ENCODE results near the gene POLN.

POLN gene

DNA sequence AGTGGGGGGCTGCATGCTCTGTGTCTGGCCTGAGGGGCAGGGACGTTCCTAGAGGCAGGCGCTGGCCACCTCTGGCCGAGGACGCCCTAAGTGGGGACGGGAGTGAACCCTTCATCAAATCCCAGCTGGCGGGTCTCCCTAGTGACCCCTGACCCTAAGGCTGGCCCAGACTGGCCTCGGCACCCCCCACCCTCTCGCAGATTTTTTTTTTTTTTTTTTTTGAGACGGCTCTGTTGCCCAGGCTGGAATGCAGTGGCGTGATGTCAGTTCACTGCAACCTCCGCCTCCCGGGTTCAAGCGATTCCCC lies 21.0 kb upstream of the POLN start:
- TF ChIP-seq POLR2A (IDR thresholded peaks at IDR 0.05; ENCODE audit: low read depth, low read length): no peak
- no peak for FAIRE-seq
- no peak for DNase-seq (ENCODE audit: insufficient read length, low spot score)

DNA sequence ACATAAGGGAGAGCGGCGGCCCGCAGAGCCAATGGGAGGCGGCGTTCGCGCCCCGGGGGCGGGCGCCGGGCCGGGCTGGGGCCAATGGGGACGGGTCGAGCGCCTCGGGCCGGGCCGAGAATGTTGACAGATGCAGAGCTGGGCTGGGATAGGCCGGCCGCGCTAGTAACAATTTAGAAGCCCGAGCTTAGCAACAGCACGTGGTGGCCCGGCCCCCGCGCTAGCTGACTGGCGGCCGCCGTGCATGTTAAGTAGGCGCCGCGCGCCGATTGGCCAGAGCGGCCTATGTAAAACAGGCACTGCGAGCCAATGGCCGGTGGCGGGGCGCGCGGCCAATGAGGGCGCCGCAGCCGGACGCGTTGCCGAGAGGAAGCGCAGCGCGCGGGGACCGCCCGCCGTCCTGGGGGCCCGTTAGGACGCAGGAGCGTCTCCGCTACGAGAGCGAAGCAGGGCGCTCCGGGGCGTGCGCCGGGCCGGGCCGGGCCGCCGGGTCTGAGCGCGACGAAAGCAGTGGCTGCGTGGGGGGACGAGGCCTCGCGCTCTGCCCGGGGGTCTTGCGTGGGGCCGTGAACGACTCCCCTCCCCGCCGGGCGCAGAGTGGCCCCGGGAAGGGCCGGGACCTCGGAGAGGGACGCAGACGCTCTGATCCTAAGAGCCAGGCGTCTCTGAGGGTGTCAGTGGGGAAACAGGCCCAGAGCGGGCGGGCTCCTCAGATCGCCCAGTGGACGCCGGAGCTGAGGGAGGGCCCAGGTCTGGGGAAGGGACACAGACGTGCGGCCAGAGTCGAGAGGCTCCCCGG lies 20.4 kb upstream of the POLN start:
- DNase-seq (ENCODE audit: insufficient read length, low spot score) (peak; percentile 94), FAIRE-seq (no peak)
- peak; percentile 89 for TF ChIP-seq POLR2A (IDR thresholded peaks at IDR 0.05; ENCODE audit: low read depth, low read length)

DNA sequence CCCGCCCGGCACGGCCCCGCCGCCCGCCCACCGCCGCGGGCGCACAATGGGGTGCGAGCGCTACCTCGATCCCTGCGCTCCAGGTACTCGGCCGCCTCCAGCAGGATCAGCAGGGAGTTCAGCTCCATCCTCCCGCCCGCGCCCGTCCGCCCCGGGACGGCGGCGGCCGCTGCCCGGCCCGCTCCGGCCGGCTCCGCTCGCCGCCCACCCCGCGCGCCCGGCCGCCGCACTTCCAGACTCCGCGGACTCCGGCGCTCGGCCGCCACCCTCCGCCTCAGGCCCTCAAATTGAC lies 19.9 kb upstream of the POLN start, which contains the start of gene MXD4:
Gene MXD4 (minus strand): TSS at position 257 of the 292 bp plus-strand sequence. CDS start 129 bp downstream, at position 128.
- FAIRE-seq: no peak
- DNase-seq (ENCODE audit: insufficient read length, low spot score): peak; percentile 19
- peak; percentile 45; the same call in 1 of the 2 replicates for TF ChIP-seq POLR2A (IDR thresholded peaks at IDR 0.05; ENCODE audit: low read depth, low read length)

DNA sequence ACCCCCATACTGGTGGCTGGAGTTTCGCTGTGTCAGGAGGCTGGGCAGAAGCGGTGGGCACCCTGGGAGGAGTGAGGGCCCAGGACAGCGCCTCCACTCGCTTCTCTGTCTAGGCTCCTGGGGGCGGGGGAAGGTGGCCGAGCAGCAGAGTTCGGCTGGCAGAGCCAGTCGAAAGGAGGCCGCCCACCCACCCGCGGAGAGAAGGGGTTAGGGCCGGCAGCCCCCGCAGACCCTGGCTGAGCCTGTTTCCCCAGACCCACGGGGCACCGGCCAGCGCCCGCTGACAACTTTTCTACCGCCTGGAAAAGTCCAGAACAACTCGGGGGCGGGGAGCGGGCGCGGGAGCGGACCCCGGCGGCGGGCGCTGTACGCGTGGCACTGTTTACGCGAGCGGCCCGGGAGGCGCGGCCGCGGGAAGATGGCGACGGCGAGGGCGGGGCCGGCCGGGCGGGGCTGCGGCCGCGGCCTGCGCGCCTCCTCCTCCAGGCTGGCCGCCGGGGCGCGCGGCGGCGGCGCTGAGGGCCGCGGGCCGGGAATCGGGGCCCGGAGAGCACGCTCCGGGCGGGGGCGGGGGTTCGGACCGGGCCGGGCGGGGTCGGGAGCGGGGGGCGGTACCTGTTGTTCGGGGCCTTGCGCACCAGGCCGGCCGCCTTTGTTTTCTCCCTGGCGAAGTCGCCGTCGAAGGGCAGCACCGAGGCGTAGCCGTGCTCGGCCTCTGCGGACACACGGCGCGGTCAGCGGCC lies 19.4 kb upstream of the POLN start:
- no peak for FAIRE-seq
- TF ChIP-seq POLR2A (IDR thresholded peaks at IDR 0.05; ENCODE audit: low read depth, low read length): no peak
- peak; percentile 40 for DNase-seq (ENCODE audit: insufficient read length, low spot score)

DNA sequence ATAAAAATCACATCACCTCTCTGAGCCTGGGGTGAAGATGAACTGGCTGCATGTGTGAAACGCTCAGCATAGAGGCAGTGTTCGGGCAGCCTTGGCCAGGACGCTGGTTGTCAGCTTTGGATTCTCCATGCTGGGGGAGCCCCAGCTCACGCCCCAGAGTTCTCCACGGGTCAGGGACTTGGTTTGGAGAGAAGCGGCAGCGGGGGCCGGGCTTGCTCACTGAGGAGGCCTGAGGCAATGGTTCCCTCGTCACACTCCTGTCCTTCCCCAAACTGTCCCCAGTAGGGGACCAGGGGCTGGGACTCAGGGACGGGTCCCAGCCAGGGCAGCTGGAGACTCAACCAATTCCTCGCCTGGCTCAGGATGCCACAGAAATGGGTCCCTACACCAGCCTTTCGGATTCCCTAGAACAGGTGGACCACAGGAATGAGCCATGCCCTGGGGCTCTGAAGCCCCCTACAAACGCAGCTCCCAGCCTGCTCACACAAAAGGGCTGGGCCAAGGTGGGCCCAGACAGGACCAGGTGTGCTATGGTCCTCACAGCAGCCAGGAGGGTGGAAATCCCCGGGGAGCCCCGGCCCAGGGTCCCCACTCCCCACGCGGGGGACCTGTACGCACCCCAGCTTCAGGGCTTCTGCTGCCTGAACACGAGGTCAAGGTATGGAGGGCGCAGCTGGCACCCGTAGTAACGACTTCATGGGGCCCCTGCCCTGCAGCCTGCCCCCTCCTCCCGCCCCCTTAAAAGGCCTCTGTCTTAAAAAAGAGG lies 18.6 kb upstream of the POLN start:
- DNase-seq (ENCODE audit: insufficient read length, low spot score) (no peak), FAIRE-seq (no peak)
- no peak for TF ChIP-seq POLR2A (IDR thresholded peaks at IDR 0.05; ENCODE audit: low read depth, low read length)

DNA sequence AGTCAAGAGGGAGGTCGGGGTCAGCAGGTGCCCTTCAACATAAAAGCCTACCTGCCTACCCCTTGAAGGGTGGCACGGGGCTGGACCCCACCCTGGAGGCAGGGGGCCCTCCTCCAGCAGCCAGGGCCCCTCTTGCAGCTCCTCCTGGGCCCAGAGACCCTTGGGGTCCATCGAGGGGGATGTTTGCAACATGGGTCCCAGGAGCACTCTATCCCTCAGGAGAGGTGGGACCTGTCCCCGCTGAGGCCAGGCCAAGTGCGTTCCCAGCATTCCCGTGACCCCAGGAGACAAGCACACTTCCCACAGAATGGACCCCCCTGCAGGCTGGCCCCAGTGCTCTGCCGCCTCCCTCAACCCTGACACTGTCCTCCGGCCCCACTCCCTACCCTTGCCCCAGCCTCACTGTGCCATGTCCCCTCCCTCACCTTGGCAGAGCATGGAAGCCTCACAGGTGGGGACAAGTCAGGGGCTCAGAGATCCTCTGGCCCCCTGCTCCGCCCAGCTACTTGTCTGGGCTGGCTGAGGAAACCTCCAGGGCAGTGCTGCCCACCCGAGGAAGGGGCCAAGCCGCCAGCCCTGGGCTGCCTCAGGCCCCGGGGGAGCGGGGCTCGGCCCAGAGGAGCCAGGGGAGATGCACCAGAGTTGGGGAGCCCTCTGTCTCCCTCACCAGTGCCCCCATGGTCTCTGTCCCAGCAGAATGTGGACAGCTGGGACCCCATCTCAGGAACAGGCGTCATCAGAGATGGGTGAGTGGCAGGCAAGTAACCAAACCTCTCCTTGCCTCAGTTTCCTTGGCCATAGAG lies 17.8 kb upstream of the POLN start:
- FAIRE-seq (no peak), DNase-seq (ENCODE audit: insufficient read length, low spot score) (no peak)
- no peak for TF ChIP-seq POLR2A (IDR thresholded peaks at IDR 0.05; ENCODE audit: low read depth, low read length)

DNA sequence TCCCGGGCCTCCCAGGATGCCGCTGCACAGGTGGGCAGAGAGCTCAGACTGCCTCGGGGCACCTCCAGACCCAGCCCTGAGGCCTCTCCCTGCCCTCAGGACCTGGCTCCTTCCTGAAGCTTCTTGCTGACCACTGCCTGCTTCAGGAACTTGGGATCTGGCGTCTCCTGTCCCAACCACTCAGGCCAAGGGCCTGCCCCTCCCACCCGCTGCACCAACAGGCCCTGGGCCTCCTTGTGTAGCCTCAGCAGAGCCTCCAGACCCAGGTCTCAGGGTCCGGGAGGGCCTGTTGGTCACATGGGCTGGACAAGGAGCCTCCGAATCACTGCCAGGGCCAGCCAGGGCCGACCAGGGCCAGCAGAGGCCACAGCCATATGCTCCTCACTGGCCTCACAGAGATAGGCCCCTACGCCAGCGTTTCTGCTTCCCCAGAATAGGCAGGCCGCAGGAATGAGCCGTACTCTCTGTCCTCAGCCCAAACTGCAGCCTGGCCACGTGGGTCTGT lies 17.2 kb upstream of the POLN start:
- TF ChIP-seq POLR2A (IDR thresholded peaks at IDR 0.05; ENCODE audit: low read depth, low read length): no peak
- DNase-seq (ENCODE audit: insufficient read length, low spot score): no peak
- FAIRE-seq: no peak

DNA sequence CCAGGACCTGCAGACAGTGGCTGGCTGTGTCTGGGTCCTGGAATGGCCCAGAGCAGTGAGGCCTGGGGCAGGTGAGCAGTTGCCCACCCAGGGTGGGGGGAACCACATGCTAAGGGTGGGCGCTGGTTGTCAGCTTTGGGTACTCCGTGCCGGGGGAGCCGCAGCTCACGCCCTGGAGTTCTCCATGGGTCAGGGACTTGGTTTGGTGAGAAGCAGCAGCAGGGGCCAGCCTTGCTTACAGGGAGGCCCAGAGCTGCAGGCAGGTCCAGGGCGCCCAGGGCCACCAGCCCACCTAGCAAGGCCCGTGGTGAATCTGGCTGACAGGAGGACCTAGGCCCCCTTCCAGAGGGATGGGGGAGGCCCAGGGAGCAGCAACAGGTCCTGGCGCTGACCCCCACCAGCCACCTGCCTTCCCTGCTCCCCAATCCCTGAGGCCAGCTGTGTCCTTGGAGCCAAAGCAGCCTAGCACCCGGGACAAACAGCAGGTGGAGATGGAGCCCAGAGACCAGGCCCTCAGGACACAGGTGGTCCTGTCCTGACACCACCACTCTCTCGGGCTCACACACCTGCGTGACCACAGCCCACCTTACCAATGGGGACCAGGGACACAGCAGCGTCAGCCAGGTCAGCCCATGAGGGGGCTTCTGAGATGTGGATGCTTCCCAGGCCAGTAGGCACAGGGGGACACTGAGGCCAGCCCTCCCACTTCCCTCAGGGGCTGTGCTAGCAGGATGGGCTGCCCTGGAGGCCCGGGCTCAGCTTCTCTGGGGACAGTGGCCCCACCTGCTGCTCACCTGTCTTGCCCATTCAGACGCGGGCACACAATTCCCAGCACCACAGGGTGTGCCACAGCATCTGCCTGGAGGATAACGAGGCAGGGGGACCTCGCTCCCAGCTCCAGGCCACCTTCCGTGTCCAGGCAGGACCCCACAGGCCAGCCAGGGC lies 16.4 kb upstream of the POLN start:
- DNase-seq (ENCODE audit: insufficient read length, low spot score) (no peak), FAIRE-seq (no peak)
- TF ChIP-seq POLR2A (IDR thresholded peaks at IDR 0.05; ENCODE audit: low read depth, low read length): no peak

DNA sequence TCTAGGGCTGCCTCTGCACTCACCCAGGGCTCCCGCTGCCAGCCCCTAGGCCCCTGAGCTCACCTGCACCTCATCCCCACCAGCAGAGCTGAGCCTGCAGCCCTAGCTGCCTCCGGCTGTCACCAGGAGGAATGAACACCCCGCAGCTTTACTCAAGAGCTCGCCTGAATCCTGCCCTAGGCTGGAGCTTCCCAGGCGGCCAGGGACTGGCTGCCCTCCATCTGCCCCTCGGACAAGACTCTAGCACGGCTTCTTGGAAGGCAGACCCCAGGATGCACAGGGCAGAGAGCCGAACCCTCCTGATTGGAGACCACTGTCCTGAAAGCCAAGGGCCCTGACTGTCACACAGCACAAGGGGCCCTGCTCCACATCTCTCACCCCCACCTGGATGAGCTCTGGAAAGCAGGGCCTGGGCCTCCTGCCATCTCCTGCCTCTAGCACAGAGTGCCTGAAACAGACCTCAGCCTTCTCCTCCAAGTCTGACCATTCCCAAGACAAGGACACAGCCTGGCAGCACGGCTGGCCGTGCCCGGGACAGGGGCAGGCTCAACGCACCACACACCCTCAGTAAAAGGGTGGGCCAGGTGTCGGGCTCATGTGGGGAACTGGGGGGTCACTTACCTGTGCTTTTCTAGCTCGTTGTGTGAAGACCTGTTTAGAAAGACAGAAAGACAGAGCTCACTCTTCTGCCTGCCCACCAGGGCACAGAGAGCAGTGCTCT lies 15.6 kb upstream of the POLN start:
- no peak for TF ChIP-seq POLR2A (IDR thresholded peaks at IDR 0.05; ENCODE audit: low read depth, low read length)
- FAIRE-seq (no peak), DNase-seq (ENCODE audit: insufficient read length, low spot score) (no peak)

DNA sequence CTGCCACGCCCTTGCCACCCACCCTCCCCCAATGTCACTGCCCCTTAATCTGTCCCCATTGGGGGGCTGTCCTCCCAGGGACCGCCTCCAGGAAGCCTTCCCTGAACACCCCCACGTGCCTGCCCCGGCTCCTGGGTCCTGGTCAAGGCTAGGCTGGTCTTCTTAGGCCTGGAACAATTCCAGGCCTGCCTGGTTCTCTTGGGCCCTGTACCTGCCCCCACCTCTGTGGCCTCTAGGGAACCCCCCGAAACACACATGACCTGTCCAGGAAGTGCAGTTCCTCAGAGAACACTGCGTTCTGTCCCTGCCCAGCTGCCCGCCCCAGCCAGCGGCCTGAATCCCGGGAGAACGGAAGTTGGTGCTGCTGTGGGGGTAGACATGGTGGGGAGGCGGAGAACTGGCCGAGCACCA lies 14.9 kb upstream of the POLN start:
- TF ChIP-seq POLR2A (IDR thresholded peaks at IDR 0.05; ENCODE audit: low read depth, low read length): no peak
- no peak for DNase-seq (ENCODE audit: insufficient read length, low spot score)
- FAIRE-seq: no peak

DNA sequence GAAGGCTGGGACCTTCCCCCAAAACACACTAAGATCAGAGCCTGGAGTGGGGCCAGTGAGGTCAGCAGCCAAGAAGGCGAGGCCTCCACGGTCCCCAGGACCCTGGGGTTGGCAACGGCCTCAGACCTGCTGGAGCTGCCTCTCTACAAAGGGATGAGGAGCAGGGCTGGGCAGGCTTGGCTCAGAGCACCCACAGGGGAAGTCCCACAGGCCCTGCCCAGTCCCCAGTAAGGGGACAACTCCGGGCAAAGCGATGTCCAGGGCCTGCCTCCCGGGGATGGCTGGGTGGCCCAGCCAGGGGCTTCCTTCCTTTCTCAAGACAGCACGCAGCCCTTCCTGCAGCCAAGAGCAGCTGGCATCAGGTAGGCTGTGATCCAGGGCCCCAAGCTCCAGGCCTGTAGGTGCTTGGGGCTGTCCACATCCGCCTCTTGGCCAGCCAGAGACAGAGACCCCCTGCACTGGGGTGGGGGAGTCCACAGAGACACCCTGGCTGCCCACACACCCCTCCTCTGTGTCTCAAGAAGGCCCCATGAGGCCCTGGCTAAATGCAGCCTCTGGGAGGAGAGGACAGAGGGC lies 14.3 kb upstream of the POLN start:
- no peak for TF ChIP-seq POLR2A (IDR thresholded peaks at IDR 0.05; ENCODE audit: low read depth, low read length)
- DNase-seq (ENCODE audit: insufficient read length, low spot score): no peak
- FAIRE-seq: no peak

All from H54 (cell line).